ENCODE measurements around the gene MYO9A.
"Not testable (repeated sequence)": the region's sequence is repeated elsewhere in the genome, so short reads cannot be mapped to it uniquely, and the experiment has no call there.

Gene MYO9A

DNA sequence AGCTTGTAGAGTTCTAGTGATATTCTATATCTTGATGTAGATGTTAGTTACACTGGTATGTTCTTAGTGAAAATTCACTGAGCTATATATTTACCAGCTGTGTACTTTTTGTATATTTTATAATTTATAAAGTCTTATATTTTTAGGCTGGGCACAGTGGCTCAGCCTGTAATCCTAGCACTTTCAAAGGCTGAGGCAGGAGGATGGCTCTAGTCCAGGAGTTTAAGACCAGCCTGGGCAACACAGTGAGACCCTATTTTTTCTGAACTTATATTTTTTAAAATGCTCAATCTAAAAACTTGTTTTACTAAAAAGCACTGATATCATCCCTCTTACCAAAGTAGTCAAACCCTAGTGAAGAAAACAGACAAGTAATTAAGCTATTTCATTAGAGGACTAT is 5.1 kb downstream of the MYO9A start:
- H3K4me3 ChIP-seq (ENCODE audit: control insufficient read depth, low read depth, low read length): no peak overlapping the region
- TF ChIP-seq CTCF (conservative IDR thresholded peaks at IDR 0.05; ENCODE audit: control insufficient read depth, insufficient read depth, low read depth, low read length): no peak
- no peak for DNase-seq (ENCODE audit: low read depth)

GRCh38 chr15:72112116-72112515 is 5.8 kb downstream of the MYO9A start:
- TF ChIP-seq CTCF (conservative IDR thresholded peaks at IDR 0.05; ENCODE audit: control insufficient read depth, insufficient read depth, low read depth, low read length): no peak
- peak; percentile 31 for DNase-seq (ENCODE audit: low read depth)
- H3K4me3 ChIP-seq (ENCODE audit: control insufficient read depth, low read depth, low read length): no peak overlapping the region

GRCh38 chr15:72110355-72110754 is 7.6 kb downstream of the MYO9A start:
- H3K4me3 ChIP-seq (ENCODE audit: control insufficient read depth, low read depth, low read length): no peak overlapping the region
- no peak for TF ChIP-seq CTCF (conservative IDR thresholded peaks at IDR 0.05; ENCODE audit: control insufficient read depth, insufficient read depth, low read depth, low read length)
- DNase-seq (ENCODE audit: low read depth): no peak

DNA sequence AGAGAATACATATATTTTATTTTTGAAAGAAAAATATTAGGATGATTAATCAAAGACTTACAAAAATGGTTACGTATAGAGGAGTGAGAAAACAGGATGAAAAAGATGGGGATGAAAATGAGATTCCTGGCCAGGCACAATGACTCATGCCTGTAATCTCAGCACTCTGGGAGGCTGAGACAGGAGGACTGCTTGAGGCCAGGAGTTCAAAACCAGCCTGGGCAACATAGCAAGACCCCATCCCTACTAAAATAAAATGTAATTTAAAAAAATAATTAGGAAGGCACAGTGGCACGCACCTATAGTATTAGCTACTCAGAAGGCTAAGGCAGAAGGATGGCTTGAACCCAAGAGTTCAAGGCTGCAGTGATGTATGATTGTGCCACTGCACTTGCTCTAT is 11.9 kb downstream of the MYO9A start:
- no peak overlapping the region for H3K4me3 ChIP-seq (ENCODE audit: control insufficient read depth, low read depth, low read length)
- no peak for DNase-seq (ENCODE audit: low read depth)
- no peak for TF ChIP-seq CTCF (conservative IDR thresholded peaks at IDR 0.05; ENCODE audit: control insufficient read depth, insufficient read depth, low read depth, low read length)

DNA sequence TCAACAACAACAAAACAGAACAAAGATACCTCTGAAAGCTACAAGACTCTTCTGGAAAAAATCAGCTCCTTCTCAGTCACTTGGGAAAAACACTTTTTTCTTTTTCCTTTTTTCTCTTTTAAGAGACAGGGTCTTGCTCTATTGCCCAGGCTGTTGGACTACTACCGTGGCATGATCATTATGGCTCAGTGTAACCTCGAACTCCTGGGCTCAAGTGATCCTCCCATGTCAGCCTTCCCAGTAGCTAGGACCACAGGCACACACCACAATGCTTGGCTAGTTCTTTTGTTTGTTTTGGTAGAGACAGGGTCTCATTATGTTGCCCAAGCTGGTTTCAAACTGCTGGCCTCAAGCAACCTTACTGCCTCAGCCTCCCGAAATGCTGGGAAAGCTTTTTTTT is 12.8 kb downstream of the MYO9A start:
- no peak overlapping the region for H3K4me3 ChIP-seq (ENCODE audit: control insufficient read depth, low read depth, low read length)
- TF ChIP-seq CTCF (conservative IDR thresholded peaks at IDR 0.05; ENCODE audit: control insufficient read depth, insufficient read depth, low read depth, low read length): no peak
- no peak for DNase-seq (ENCODE audit: low read depth)

GRCh38 chr15:72100551-72100950 is 17.4 kb downstream of the MYO9A start:
- not testable (repeated sequence) for DNase-seq (ENCODE audit: low read depth); H3K4me3 ChIP-seq (ENCODE audit: control insufficient read depth, low read depth, low read length)

DNA sequence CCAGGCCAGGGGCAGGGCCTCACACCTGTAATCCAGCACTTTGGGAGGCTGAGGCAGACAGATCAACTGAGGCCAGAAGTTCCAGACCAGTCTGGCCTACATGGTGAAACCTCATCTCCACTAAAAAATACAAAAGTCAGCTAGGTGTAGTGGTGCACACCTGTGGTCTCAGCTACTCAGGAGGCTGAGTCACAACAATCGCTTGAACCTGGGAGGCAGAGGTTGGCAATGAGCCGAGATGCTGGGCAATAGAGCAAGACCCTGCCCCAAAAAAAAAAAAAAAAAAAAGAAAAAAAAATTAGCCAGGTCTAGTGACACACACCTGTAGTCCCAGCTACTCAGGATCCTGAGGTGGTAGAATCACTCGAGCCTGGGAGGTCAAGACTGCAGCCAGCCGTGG is 18.8 kb downstream of the MYO9A start:
- DNase-seq (ENCODE audit: low read depth): no peak
- H3K4me3 ChIP-seq (ENCODE audit: control insufficient read depth, low read depth, low read length): no peak overlapping the region
- no peak for TF ChIP-seq CTCF (conservative IDR thresholded peaks at IDR 0.05; ENCODE audit: control insufficient read depth, insufficient read depth, low read depth, low read length)

Measured in fibroblast of mammary gland (primary cell).